Right lobe of liver (tissue), 4 donors: ENCODE data around the gene ZNF285.
A peak's percentile ranks its signal among the peaks of the same experiment; 100 is the strongest.

Experiments
- CTCF ChIP-seq, 4 donors: fragments of 200-600 bp in 3 of 4; fragments of 450-650 bp in 1 of 4; IDR thresholded peaks; one replicate each; pipeline versions ENCODE4 v1.5.1 to v1.8.0; 2016 to 2022; ENCODE audit warnings: antibody characterized with exemption in 4 of 4, mild to moderate bottlenecking in 2 of 4
- POLR2A ChIP-seq: fragments of 450-650 bp; IDR thresholded peaks from one replicate; pipeline ENCODE4 v1.6.1; 2017; ENCODE audit warnings: antibody characterized with exemption, mild to moderate bottlenecking
- donor health status: DM: no; HTN: no; CAD: no.
- donor health status: DM: no; HTN: no; CAD: no.
- donor health status: DM: no; HTN: yes; CAD: no.

DNA sequence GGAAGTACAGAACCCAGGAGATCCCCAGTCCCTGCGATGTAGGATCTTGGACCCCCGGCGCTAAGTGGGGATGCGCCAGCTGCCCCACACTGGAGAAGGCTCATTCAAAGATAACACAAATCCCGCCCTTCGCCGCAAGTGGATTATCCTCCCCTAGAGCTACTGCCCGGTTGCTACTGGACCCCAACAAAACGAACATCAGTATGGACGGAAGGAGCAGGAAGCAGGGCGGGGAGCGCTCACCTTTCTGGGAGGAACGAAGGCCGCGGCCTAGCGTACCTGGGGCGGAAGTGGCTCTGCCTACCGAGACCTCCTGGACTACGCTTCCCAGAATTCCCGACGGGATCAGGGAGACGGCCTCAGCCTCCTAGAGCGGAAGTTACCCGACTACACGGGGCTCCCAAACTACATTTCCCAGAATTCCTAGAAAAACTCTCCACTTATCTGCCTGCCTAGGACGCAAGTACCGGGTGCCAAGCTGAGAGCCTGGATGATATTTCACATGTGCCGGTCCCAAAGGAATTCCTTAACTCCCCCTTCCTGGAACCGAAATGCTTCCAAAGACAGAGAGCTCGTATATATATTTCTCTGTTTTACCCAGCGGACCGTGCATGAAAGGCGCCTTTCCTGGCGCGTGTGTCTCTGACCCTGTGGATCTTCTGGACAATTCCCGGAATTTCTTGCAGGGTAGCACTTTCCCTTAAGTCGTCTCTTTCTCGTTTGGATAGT is 44.9 kb downstream of the ZNF285 start, which contains the start of gene ZNF112:
- peak; percentile 46 for TF ChIP-seq POLR2A
- no peak for TF ChIP-seq CTCF (IDR thresholded peaks at IDR 0.05)
